Breast epithelium (tissue), 3 donors: Measurements from ENCODE around the gene MITF.

Experiments used
- CTCF ChIP-seq, 3 donors: fragments of 450-650 bp; IDR thresholded peaks; one replicate each; pipeline ENCODE4 v1.5.1; 2016 to 2017; ENCODE audit warnings: antibody characterized with exemption in 3 of 3, mild to moderate bottlenecking in 3 of 3, moderate library complexity in 3 of 3
- POLR2A ChIP-seq: fragments of 450-650 bp; IDR thresholded peaks from one replicate; pipeline ENCODE4 v1.6.1; 2016; ENCODE audit warnings: antibody characterized with exemption, mild to moderate bottlenecking, moderate library complexity

GRCh38 chr3:69746119-69746518, 6.9 kb downstream of the MITF start:
- TF ChIP-seq POLR2A (no peak), CTCF (IDR thresholded peaks at IDR 0.05) (no peak)
